Central memory CD4-positive, alpha-beta T cell (primary cell): ENCODE measurements around the gene PDE6H.

Experiments
- DNase-seq: peaks from one replicate; pipeline ENCODE4 v3.0.0; 2022

Gene PDE6H

GRCh38 chr12:14976658-14977057, 3.8 kb downstream of the PDE6H start:
- DNase-seq: no peak

- DNase-seq: no peak
These were observed 6.6 kb downstream of the PDE6H start for GRCh38 chr12:14979468-14979867.

DNA sequence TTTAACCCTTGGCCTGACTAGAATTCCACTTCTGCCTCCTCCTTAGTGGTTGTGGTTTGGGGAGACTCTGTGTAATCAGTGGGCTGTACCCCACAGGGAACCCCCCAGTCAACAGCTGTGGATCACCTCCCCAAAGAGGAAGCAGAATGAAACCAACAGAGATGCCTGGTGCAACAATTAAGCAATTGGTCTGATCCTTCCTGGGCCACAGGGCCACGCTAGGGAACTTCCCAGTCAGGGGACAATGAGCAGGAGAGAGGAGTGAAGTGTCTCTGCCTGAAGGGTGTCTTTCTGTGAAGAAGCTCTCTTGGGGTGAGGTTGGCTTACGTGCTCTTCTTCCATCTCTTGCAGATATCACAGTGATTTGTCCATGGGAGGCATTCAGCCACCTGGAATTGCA, 8.2 kb downstream of the PDE6H start:
- DNase-seq: no peak

DNA sequence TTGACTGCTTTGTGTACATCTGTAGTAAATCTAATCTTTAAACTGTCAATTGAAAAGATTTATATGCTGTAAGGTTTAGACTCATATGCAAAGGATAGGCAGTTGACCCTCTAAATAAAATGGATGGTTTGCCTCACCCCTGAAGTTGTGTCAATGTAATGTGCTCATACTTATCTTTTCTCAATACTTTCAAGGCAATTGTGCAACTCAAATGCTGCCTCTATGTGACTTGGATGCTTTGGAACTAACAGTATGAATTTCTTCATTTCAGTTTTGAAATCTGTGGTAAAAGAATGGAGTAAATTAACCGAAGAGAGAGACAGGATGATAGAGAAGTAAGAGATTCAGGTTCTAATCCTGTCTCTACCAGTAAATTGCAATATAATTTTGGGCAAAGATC, 9.7 kb downstream of the PDE6H start:
- DNase-seq: no peak

GRCh38 chr12:14982991-14983390, 10.1 kb downstream of the PDE6H start:
- DNase-seq: no peak

GRCh38 chr12:14984036-14984435, 11.2 kb downstream of the PDE6H start:
- DNase-seq: no peak

DNA sequence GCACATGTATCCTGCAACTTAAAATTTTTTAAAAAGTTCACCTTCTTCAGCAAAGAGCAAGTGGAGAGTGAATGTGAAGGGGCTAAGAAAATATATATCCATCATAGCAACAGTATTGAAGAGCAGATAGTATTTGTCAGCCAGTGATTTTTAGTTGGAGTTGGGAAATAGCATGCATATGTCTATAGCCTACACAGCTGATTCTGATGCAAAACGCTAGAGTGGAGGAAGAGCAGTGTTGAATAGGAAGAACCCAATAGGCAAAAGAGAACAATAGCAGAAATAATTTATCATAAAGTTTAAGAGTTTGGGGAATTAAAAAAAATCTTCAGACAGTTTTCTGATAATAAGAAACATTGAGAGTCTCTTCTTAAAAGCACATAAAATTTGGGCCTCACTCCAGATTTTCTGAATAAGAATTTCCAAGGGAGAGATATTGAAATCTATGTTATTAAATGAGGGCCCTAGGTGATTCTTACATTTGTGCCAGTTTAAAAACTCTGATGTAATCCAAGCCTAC, 12.0 kb downstream of the PDE6H start:
- DNase-seq: no peak

GRCh38 chr12:14986449-14986848, 13.6 kb downstream of the PDE6H start:
- DNase-seq: no peak

GRCh38 chr12:14988035-14988434, 15.2 kb downstream of the PDE6H start:
- no peak for DNase-seq

- DNase-seq: no peak
These were observed 16.9 kb downstream of the PDE6H start for GRCh38 chr12:14989790-14990189.

DNA sequence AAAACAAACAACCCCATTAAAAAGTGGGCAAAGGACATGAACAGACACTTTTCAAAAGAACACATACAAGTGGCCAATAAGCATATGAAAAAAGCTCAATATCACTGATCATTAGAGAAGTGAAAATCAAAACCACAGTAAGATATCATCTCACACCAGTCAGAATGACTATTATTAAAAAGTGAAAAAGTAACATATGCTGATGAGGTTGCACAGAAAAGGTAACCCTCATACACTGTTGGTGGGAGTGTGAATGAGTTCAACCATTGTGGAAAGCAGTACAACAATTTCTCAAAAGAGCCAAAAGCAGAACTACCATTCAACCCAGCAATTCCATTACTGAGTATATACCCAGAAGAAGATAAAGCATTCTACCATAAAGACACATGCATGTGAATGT, 18.2 kb downstream of the PDE6H start:
- no peak for DNase-seq

- DNase-seq: no peak
These were observed 19.8 kb downstream of the PDE6H start for GRCh38 chr12:14992673-14993072.

DNA sequence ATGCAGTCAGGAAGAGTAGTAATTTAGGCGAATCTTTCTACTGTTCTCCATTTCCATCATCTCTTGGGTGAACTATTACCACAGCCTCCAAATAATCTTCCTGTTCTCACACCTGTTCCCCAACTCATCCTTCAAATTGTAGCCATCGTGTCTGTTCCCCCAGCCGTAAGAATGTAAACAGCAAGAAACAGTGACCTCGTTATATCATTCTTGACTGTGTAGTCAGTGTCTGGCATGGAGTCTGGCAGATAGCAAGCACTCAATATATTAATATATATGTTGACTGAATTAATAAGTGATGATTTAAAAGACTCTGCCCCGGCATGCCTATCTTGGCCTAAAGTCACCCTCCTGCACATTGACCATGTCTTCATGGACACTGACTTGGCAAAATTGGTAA, 20.3 kb downstream of the PDE6H start:
- DNase-seq: no peak

DNA sequence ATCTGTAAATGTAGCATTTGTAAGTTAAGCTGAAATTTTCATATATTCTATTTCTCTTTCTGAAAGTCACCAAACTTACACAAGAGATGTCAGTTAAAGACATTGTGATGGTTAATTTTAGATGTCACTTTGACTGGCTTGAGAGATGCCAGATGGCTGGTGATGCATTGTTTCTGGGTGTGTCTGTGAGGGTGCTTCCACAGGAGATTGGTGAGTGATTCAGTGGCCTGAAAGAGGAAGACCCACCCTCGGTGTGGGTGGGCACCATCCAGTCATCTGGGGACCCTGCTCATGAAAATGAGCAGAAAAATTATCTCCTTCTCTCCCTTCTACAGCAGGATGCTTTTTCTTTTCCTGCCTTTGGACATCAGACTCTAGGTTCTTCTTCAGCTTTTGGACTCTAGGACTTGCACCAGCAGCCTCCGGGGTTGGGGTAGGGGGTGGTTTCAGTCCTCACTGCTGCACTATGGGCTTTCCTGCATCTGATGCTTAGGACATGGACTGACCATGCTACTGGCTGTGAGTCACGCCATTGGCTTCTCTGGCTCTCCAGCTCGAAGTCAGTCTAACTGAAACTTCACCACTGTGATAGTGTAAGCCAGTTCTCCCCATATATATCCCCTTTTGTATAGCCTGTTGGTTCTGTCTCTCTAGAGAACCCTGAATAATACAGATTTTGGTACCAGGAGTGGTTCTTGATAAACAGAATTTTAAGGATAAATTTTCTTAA, 20.9 kb downstream of the PDE6H start:
- no peak for DNase-seq

GRCh38 chr12:14994610-14995009, 21.8 kb downstream of the PDE6H start:
- no peak for DNase-seq

- DNase-seq: peak; percentile 62
These were observed 23.0 kb downstream of the PDE6H start for GRCh38 chr12:14995583-14996425.

DNA sequence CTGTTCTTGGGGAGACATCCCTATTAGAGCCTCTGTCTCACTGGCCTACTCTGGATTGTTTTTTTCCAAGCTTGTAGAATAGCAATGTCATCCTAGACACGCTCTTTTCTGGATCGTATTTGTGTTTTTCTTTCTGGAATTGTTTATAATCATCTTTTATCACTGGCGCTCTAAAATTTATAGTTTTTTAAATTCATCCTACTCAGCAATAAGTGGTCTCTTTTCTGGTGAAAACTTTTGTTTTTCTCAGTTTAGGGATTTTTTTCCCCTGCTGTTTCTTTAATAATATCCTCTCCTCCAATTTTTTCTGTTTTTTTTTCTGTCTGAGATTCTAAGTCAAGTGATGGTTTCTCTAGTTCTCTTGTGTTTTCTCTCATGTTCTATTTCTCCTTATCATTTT, 25.2 kb downstream of the PDE6H start:
- DNase-seq: no peak

- no peak for DNase-seq
These were observed 26.3 kb downstream of the PDE6H start for GRCh38 chr12:14999021-14999694.

GRCh38 chr12:14999695-15000365, 27.0 kb downstream of the PDE6H start:
- no peak for DNase-seq

- no peak for DNase-seq
These were observed 27.7 kb downstream of the PDE6H start for GRCh38 chr12:15000575-15000974.

GRCh38 chr12:15001733-15002382, 29.0 kb downstream of the PDE6H start:
- DNase-seq: no peak

- DNase-seq: no peak
These were observed 31.6 kb downstream of the PDE6H start for GRCh38 chr12:15004421-15004820.
